Measurements from ENCODE around the gene PSMB9.
A peak's percentile ranks its signal among the peaks of the same experiment; 100 is the strongest.

Gene PSMB9

DNA sequence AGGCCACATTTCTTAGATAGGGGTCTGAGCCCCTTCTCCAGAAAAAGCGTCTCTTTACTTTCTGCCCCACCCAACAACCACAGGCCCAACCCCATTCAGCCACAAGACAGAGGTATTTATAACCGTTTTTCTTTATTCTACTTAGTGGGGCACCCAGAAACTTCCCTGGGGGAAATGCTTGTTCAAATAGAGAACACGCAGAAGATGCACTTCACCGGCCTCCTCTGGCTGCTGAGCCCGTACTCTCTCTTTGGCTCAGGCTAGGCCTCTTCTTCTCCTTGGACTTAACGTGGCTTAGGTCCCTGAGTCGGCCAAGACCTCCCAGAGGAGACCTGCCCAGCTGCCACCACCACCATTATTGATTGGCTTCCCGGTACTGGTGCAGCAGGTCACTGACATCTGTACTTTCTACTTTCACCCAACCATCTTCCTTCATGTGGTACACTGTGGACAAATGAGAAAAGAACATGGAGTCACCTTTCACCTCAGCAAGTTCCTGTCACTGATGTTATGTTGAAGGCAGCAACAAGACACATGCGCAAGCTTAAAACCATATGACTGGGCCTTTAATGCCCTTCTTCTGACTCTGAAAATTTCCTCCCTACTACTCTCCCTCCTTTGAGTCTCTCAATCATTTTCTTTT lies 13.3 kb upstream of the PSMB9 start:
- no peak for DNase-seq (ENCODE audit: low read depth)

DNA sequence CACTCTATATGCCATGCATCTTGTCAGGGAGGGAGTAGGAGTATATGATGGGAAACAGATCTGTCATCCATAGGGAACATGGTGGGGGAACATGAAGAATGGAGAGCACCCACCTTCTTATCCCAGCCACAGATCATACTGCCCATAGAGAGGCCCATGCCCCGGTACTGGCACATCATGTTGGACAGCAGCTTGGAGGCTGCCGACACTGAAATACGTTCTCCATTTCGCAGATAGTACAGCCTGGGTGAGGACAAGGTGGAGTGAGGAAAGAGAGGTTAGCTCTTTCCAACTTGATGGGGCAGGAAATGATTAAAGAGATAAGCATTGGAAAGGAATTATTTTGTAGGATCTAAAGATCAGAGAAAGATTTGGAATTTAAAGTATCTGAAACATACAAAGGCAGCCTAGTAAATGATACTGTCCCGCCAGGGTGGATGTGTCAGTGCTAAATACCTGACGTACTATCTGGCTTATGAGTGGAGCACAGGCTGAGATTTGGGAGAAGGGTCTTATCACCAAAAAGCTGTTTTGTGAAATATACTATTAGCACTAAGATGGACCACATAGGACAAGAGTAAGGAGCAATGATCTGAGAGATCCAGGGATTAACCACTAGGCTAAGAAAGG lies 11.9 kb upstream of the PSMB9 start:
- DNase-seq (ENCODE audit: low read depth) = no peak

DNA sequence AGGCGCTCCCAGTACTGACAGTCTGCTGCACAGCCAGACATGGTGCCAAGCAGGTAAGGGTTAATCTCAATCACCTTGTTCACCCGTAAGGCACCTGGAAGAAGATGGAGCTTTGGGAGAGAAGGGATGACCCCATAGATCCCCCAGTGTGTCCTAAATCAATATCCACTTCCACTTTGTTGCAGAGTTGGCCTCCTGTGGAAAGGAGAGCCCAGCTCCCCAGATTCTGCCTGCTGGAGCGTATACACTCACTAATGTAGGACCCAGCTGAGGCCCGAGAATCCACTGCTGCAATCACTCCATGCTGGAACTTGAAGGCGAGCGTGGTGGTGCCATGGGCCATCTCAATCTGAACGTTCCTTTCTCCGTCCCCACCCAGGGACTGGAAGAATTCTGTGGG lies 11.3 kb upstream of the PSMB9 start:
- no peak for DNase-seq (ENCODE audit: low read depth)

DNA sequence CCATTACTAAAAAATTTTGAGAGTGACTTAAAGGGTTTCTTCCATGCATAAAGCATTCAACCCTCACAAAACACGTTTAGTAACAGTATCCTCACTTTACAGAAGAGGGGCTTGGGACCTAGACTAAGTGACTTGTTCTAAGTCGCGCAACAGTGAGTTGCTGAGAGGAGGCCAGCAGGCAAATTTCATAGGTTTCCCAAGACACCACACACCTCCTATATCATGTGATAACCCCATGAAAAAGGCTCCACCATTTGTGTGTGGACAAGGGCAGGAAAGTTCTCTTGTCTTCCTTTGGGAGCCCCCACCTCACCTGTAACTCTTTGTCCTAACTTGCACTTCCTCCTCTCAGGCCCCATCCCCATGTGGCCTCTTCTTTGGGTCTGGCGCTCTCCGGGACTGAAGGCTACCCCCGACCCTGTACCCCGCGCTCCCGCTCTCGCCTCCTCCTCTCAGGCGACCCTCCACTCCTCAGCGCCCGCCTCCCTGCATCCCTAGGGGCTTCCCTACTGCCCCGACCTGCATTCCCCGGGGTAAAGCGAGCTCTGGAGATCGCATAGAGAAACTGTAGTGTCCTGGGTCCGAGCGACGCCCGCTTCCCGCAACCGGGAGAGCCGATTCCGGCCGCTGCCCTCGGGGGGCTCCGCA lies 10.5 kb upstream of the PSMB9 start:
- no peak for DNase-seq (ENCODE audit: low read depth)

DNA sequence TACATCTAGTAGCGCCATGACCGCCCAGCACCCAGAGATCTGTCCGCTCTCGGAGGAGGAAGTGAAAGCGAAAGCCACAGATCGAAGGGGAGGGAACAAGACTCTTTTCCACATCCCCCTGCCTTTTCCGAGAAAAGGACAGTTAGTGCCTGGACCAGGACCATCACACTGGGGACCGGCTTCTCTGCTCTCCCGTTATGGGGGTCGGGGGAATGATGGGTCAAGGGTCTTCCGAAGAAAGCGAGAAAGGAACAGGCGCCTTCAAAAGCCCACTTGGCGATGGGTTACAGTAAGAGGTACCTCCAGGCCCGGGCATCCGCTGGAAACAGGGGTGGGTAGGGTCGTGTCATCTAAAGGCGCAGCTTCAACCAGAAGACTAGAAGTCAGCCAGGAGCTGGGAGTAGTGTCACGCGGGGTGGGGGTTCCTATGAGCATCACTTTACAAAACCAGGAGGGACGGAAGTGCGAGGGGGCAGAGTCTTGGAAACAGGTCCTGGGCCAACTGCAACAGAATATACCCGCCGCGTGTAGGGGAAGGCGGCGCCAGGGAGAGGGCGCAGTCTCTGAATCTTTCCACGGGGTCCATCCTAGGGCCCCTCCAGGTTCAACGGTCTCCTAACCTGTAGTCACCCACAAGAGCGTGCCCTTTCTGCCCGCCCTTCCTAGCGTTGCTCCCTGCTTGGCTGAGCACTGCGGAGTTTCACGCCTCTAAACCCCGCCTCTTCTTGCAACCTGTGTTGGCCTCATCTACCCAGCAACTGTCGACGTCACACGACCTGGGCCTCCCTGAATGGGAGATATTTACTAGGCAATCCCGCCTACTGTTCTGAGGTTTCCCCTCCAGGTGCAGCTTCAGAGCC lies 9.8 kb upstream of the PSMB9 start, which contains the start of gene PSMB8:
PSMB8 (minus strand) TSS at position 69 of the 860 bp plus-strand sequence; CDS start at position 18, 51 bp downstream.
- peak; percentile 88 for DNase-seq (ENCODE audit: low read depth)

DNA sequence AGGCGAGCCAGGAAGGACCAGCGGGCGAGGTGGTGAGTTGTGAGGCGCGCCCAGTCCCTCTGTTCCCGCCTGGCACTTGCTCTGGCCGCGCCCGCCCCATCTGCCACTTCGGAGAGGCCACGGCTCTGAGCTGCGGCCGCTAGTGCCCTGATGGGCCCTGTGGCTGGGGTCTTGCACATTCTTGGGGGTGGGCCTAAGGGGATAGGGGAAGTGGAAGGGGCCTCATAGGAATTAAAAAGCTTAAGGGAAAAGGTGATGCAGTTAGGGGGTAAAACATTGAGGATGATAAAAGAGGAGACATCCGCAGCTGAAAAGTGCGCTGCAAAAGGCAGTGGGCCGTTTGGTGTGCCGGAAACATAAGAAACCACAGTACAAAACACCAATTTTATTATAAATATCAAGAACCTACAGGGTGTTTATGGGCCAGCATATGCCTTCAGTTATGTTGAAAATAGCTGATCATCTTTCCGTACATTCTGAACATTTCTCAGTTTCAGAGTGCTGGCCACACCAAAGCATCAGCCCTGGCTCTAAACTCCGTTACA lies 9.1 kb upstream of the PSMB9 start:
- no peak for DNase-seq (ENCODE audit: low read depth)

DNA sequence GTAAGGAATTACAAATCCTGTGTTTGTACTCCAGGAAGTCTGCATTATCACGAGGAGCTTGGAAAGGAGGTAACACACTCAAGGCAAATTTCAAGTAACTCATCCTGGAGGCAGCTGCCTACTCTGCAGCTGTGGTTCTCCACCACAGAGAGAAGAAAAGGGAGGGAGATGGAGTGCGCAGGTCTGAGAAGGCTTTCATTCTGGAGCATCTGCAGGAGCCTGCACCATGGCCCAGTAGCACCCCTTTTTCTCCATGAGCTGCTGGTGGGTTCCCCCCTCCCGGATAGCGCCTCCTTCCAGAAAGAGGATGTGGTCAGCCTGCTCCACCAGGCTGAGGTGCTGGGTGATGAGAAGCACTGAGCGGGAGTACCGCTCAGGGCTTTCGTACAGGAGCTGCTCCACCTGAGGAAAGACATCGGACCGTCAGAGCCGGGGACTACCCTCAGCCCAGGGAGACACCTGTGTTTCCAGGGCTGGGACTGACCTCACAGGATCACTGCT lies 8.6 kb upstream of the PSMB9 start:
- no peak for DNase-seq (ENCODE audit: low read depth)

DNA sequence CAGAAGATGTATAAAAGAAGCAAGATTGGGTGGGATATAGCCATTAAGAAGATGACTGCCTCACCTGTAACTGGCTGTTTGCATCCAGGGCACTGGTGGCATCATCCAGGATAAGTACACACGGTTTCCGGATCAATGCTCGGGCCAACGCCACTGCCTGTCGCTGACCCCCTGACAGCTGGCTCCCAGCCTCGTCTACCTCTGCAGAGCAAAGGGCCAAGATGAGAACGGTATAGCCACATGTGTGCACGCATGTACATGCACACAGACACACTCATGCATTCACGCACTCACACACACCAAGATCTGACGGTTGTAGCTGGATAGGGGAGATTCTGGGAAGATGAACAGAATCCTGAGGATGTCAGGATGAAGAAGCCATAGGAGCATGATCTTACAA lies 7.0 kb upstream of the PSMB9 start:
- no peak for DNase-seq (ENCODE audit: low read depth)

DNA sequence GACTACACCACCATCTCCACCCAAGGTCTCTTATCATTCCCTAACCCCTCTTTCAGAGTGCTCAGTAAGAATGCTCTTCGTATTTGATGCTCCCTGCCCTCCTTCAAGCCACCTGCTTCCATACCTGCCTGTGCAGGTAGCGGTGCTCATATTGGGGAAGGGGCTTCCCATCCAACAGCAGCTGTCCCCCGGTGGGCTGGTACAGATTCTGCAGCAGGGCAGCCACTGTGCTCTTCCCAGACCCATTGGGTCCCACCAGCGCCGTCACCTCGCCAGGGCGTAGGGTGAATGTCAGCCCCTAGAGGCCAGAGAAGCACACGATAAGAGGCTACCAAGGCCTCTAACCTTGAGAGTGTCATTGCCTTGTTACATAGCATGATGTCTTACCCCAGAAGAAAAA lies 6.2 kb upstream of the PSMB9 start:
- DNase-seq (ENCODE audit: low read depth) = no peak

DNA sequence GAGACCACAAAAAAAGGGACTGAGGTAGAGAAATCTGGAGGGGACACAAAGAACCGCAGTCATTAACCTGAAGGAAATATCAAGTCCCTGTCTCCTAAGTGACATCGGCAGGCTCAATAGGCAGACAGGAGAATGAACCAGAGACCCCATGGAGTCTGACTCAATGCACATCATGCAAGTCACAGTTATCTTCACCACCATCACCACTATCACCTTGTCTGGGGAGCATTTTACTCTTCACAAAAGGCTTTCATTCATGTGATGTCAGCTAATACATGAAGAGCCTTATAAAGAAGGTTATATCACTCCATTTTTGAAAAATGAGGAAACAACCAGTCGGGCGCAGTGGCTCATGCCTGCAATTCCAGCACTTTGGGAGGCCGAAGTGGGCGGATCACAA lies 4.9 kb upstream of the PSMB9 start:
- DNase-seq (ENCODE audit: low read depth) = no peak

DNA sequence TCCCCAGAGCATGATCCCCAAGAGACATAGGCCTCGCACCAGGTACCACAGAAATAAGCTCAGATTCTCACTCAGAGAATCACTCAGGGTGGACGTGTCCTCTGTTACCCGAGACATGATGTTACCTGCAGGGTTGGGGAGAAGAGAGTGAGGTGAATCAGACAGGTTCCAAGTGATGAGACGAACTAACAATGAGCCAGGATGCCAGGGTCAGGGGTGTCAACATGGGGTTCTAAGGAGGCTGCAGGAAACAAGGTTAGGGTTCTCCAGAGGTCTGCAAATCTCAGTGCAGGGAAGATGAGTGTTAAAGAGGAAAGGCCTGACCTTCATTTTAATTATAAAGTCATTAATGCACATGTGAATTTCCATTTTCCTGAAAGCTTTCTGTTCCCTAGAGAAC lies 3.0 kb upstream of the PSMB9 start:
- no peak for DNase-seq (ENCODE audit: low read depth)

DNA sequence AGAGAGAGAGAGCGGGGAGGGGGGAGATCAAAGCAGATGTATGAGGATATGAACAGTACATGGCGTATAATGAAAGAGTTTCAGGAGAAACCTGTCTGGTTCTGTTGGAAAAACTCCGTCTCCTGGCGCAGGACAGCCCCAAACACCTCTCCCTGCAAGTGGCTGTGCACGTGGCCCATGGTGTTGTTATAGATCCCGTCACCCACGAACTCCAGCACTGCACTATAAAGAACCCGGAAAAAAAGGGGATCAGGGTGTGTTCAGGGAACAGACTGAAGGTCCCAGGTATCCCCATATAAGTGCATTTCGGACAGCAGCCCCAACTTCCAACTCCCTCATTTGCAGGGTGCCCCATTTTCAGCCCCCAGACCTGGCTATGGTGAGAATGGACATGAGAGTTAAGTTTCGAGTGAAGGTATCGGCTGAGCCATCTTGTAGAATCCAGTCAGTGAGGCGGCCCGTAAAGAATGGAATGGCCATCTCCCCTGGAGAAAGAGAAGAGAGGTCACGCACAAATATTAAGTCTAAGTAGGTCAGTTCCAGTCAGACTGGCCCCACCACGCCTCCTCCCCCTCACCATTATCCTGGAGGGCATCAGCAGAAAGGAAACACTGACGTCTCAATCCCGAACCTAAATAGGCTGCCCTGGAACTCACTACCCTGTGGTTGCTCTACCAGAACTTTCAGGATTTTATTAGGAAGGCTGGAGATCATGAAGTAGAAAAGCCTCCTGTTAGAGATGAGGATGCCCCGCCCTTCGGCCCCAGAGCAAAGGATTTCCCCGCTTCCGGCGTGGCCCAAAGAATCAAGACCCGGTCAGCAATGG lies 1.8 kb upstream of the PSMB9 start:
- no peak for DNase-seq (ENCODE audit: low read depth)

DNA sequence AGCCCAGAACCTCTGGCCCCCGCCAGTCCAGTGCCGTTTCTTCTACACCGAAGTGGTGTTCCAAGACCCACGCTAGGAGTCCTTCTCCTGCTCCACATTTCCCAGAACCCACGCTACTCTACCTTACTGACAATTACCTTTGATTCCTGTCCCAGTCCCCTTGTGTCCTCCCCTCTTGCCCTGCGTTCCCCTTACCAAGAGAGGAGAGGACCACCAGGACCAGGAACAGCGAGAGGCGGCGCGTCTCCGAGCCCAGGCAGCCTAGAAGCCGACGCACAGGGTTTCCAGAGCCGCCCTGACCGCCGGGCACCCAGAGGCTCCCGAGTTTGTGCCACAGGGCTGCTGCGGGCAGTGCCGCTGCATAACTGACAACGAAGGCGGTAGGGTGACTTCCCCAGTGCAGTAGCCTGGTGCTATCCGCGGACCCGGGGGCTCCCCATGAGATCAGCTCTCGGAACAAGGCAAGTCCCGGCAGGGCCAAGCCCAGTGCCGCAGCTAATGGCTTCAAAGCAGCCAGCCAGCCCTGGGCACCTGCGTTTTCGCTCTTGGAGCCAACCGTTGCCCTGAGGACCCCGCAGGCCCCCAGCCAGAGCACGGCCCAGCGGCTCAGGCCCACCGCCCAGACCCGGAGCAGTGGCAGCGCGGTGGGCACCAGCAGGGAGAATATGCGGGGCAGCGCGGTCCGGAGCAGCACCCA lies 1.0 kb upstream of the PSMB9 start:
- DNase-seq (ENCODE audit: low read depth) = no peak

DNA sequence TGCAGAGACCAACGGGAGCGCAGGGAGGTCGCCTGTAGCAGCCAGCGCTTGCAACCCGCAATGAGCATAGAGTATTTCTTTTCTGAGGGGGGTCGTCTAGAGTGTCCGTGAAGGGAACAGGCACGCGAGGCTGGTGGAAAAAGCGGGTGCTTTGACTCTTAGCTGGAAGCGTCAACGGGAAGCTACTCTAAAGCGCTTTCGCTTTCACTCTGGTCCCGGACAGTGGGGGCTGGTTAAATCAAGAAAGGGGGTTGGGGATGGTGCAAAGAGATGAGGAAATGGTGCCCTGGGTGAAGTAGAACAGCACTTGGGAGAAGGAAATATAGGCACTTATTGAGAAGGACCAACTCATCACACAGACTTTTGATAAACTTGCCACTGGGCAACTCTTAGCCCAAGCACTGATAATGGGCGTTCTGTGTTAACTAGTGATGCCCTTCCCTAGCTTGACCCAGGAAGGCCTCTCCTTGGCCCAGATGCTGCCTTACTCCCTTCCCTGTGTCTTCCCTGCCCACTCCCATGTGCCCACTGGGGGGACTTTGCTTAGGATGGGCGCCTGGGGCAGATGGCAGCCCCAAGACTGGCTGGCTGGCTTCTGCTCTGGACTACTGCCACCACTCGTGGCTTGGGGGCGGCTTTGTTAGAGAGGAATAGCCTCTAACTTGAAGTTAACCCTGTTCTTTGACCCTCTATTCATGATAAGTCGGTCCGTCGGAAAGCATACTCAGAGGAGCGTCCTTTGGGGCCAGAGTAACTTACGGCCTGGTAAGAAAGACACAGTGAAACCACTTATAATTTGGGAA lies 585 bp downstream of the PSMB9 start:
- DNase-seq (ENCODE audit: low read depth) = no peak

DNA sequence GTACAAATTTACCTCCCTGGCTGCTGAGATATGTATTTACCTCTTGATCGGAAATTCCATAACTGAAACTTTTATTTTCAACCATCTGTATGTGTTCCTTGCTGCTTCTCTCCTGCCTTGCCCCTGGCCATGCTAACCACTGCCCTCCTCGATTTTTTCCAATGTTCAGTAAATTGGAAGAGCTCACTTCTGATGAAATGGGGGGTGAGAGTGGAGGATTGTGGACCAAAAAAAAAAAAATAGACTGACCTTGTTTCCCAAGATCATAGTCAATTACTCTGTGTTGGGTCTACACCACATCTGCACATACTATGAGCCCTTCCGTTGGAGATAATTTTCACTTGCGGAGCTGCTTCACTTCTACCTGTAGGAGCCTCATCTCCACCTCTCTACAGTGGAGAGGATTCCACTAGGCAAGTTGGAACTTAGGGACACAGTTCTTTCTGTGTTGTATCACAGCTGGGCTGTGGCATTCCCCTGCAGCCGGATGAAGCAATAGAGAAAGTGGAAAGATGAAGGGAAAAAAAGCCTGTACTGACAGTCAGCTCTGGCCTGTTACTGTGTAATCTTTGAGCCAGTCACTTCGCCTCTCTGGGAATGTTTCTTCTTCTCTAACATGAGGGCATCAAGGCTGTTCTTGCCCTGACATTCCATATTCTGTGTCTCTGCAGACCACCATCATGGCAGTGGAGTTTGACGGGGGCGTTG lies 1.6 kb downstream of the PSMB9 start:
- no peak for DNase-seq (ENCODE audit: low read depth)

DNA sequence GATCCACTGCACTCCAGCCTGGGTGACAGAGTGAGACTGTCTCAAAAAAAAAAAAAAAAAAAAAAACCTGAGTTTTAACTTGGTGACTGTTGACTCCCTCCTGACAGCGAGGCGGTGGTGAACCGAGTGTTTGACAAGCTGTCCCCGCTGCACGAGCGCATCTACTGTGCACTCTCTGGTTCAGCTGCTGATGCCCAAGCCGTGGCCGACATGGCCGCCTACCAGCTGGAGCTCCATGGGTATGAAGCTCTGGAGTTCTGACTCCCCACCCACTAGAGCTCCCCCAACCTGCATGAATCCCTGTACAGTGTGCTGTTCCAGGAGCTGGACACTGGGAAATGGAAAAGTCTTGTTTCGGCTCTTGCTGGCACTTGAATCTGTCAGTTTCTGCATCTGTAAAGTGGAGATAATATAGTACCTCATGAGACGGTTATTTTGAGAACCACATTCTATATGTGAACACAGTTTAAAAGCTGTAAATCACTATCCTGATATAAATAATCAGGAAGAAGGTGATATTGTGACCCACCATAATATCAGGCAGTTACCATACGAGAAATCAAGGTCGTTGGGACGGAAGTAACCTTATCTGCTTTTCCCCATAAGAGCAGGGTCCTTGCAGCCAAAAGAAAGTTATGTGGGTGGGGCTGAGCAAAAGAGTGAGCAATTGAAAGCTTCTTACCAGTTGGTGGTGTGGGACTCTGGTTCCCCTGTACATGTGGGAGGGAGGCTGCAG lies 3.3 kb downstream of the PSMB9 start:
- no peak for DNase-seq (ENCODE audit: low read depth)

DNA sequence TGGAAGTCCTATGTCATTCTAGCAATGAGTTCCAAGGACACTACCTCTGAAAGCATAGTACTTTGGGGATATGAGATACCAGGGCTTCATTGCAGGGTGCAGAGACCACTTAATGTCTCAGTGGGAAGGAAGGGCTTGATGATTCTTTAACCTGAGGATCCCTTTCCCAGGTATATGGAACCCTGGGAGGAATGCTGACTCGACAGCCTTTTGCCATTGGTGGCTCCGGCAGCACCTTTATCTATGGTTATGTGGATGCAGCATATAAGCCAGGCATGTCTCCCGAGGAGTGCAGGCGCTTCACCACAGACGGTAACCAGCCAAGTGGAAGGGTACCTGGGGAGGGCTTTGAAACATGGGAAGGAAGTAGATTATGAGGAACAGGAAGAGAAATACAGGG lies 4.2 kb downstream of the PSMB9 start:
- no peak for DNase-seq (ENCODE audit: low read depth)

DNA sequence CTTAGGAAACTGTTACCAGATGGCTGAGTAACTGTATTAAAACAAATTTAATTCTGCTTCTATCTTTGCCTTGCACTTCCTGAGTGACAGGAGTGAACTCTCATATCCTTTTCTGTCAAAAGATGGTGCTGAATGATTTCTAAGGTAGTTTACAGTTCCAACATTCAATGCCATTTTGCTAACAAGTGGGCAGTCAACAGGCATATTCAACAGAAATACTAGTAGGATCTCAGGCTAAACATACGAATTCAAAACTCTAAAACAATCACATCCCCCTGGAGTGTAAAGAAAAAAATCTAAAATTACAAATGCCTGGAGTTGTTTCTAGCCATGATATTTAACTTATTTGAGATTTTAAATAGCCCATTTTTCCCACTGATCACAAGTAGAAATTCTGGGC lies 6.7 kb downstream of the PSMB9 start:
- no peak for DNase-seq (ENCODE audit: low read depth)

All from GM04504 (cell line).